22Rv1 (cell line): Measurements from ENCODE around the gene ACACB.

Experiments
- CTCF ChIP-seq: fragments of 450-650 bp; IDR thresholded peaks from 2 replicates; pipeline ENCODE4 v1.5.1; 2017; ENCODE audit warnings: mild to moderate bottlenecking
- ZFX ChIP-seq: fragments of 450-650 bp; IDR thresholded peaks from 2 replicates; pipeline ENCODE4 v1.6.1; 2017; ENCODE audit warnings: antibody characterized with exemption, borderline replicate concordance

DNA sequence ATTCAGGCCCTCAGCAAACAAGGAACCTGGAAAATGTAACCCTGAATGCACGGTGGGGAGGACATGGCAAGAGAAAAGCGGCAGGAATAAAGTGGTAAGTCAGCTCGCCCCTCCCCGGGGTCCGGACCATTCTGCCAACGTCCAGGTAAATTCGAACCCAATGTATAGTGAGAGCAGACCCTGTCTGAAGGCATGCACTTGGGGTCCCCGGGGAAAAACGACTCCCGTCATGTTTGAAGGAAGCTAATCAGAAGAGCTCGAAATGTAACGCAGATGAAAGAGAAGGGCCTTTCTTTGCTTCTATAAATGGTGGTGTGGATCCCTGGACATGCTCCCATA lies 193 bp downstream of the ACACB start:
- TF ChIP-seq CTCF (no peak), ZFX (no peak)
